LoVo (cell line): ENCODE data around the gene KAT5.
A peak's percentile ranks its signal among the peaks of the same experiment; 100 is the strongest.
"Not testable (repeated sequence)": the region's sequence is repeated elsewhere in the genome, so short reads cannot be mapped to it uniquely, and the experiment has no call there.

Experiments used
- DNase-seq: peaks from one replicate; pipeline ENCODE4 v3.0.0-alpha.2; 2016; ENCODE audit warnings: low spot score

Gene KAT5

GRCh38 chr11:65744026-65744698 lies 32.1 kb downstream of the KAT5 start:
- DNase-seq, result peak; percentile 52

DNA sequence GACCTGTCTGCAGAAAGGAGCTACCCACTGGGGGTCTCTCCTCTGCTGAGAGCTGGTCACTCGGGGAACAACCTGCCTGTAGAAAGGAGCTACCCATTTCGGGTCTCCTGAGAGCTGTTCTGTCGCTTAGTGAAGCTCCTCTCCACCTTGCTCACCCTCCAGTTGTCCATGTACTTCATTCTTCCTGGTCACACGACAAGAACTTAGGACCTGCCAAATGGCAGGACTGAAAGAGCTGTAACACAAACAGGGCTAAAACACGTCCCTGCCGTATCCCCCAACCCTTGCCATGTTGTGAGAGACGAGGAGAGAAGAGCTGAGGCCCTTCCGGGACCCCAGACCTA lies 32.6 kb downstream of the KAT5 start:
- DNase-seq, result no peak

DNA sequence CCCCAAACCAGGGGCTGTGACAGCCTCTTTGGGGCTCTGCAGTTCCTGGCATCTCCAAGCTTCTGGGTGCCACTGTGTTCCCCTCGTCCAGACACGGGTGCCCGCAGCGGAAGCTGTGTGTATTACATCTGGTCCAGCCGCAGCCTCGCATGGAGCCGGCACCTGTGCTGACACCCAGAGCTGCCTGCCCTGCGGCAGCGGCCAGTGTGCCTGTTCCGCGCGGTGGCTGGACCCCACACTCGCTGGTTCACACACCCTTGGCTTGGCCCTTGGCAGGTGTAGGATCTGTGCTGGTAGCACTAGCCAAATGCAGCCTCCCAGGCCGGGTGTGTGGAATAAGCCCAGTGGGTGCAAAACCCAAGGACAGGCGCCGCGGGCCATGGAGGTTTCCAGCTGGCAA lies 33.0 kb downstream of the KAT5 start:
- DNase-seq, result no peak

DNA sequence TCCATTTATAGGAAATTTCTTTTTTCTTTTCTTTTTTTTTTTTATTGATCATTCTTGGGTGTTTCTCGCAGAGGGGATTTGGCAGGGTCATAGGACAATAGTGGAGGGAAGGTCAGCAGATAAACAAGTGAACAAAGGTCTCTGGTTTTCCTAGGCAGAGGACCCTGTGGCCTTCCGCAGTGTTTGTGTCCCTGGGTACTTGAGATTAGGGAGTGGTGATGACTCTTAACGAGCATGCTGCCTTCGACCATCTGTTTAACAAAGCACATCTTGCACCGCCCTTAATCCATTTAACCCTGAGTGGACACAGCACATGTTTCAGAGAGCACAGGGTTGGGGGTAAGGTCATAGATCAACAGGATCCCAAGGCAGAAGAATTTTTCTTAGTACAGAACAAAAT lies 50.1 kb downstream of the KAT5 start:
- not testable (repeated sequence) for DNase-seq

DNA sequence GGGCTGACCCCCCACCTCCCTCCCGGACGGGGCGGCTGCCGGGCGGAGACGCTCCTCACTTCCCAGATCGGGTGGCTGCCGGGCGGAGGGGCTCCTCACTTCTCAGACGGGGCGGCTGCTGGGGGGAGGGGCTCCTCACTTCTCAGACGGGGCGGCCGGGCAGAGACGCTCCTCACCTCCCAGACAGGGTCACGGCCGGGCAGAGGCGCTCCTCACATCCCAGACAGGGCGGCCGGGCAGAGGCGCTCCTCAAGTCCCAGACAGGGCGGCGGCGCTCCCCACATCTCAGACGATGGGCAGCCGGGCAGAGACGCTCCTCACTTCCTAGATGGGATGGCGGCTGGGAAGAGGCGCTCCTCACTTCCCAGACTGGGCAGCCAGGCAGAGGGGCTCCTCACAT lies 50.8 kb downstream of the KAT5 start:
- DNase-seq, result not testable (repeated sequence)

- no peak for DNase-seq
Measured at GRCh38 chr11:65764434-65764833, 52.4 kb downstream of the KAT5 start.

- no peak for DNase-seq
Measured at GRCh38 chr11:65766535-65766934, 54.5 kb downstream of the KAT5 start.

- DNase-seq, result no peak
Measured at GRCh38 chr11:65767406-65767805, 55.4 kb downstream of the KAT5 start.

DNA sequence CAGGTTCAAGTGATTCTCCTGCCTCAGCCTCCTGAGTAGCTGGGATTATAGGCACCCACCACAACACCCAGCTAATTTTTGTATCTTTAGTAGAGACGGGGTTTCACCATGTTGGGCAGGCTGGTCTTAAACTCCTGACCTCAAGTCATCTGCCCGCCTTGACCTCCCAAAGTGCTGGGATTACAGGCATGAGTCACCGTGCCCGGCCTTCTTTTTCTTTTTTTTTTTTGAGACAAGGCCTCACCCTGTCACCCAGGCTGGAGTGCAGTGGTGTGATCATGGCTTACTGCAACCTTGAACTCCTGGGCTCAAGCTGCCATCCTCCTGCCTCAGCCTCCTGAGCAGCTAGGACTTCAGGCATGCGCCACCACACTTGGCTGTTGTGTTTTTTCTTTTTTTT lies 55.8 kb downstream of the KAT5 start:
- not testable (repeated sequence) for DNase-seq
